ENCODE results near the gene SLC29A2. TPM values are rescaled to one million over a fixed set of nuclear protein-coding genes. Genes with fewer than 3 reads are reported as not detected.
"Not testable (repeated sequence)": the region's sequence is repeated elsewhere in the genome, so short reads cannot be mapped to it uniquely, and the experiment has no call there.

Gene SLC29A2
- total RNA-seq, 1 donor from 2014 or later = 0.79 TPM

GRCh38 chr11:66334605-66335442 is 36.7 kb downstream of the SLC29A2 start:
- DNase-seq (ENCODE audit: low read depth in 2 of 2) = no peak

GRCh38 chr11:66333896-66334604 is 37.5 kb downstream of the SLC29A2 start:
- no peak for DNase-seq (ENCODE audit: low read depth in 2 of 2)

GRCh38 chr11:66333220-66333877 is 38.2 kb downstream of the SLC29A2 start:
- DNase-seq (ENCODE audit: low read depth in 2 of 2) = no peak

GRCh38 chr11:66332371-66333219 is 39.0 kb downstream of the SLC29A2 start:
- no peak for DNase-seq (ENCODE audit: low read depth in 2 of 2)

DNA sequence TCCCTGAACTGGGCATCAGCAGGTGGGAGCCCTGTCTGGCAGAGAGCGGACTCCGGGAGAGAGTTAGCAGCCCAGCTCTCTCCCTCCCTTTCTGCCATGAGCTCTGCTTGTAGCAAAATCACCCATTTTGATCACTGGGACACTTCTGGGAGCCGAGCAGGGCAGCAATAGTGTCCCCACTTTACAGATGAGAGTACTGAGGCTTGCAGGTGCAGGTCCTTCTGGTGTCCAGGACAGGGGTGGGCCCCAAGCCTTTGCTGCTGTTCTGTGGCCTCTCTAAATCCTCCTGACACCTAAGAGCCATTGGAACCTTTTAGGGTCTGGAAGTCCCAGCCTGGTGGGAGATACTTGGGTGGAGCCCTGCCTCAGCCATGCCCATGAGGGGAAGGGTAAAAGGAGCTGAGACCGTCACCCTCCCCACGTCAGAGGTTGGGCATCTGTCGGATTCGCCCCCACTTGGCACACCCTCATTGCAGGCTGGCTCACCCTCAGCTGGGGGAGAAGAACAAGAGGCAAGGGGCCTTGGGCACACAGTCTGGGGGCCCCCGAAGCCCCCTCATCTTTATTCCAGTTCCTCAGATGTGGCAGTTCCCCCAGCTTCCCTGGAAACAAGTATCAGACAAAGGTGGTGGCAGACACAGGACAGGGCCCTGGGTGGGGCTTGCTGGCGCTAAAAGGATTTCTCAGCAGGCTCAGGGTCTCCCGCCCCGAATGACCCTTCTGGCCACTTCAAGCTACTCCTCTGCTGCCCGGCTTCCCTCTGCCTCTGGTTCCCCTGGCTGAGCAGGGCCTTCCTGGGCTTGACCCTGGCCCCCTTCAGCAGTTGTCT is 39.8 kb downstream of the SLC29A2 start:
- no peak for DNase-seq (ENCODE audit: low read depth in 2 of 2)

DNA sequence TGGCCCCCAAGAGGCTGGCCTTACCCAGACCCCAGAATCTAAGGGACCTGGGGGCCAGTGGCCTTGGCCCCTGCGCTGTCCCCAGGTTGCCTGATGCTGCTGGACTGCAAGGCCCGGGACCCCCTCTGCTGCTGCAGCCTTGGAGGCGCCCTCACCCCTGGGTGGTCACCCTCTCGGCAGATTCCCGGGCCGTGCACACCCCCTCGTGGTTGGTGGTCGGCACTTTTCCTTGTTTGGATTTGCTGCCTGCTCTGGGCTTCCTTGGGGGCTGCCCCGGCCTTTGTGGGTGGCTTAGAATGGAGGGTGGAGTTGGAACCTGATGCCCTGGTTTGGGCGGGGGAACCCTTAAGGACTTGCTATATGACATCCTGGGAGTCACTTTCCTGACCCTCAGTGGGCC is 40.6 kb downstream of the SLC29A2 start:
- no peak for DNase-seq (ENCODE audit: low read depth in 2 of 2)

DNA sequence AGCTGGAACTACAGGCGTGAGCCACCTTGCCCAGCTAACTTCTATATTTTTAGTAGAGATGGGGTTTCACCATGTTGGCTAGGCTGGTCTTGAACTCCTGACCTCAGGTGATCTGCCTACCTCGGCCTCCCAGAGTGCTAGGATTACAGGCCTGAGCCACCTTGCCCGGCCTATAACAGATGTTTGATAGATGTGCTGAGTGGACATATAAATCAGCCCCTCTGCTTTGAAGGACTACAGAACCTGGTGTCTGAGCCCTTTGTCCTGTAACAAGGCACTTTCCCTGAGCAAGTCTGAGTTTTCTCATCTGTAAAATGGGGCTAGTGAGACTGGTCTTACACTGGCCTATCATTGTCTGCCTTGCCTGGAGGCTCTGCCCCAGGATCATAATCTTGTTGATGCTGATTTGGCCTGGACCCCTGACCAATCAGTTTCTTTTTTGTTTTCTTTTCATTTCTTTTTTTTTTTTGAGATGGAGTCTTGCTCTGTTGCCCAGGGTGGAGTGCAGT is 42.3 kb downstream of the SLC29A2 start:
- DNase-seq (ENCODE audit: low read depth in 2 of 2) = no peak

GRCh38 chr11:66328302-66329144 is 43.0 kb downstream of the SLC29A2 start:
- peak; percentile 69 to 79 for DNase-seq (ENCODE audit: low read depth in 2 of 2)

DNA sequence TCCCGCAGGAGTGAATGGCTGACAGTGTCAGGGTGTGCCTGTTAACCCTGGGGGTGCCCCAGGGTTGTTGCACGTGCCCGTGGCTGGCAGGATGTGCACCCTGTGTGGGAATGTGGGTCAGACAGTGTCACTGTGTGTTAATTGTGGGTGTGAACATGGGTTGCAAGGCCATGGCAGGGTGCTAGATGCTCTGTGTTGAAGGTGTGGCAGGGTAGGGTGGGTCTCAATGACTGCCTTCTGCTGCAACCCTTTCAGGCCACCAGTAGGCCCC is 43.6 kb downstream of the SLC29A2 start:
- no peak for DNase-seq (ENCODE audit: low read depth in 2 of 2)

DNA sequence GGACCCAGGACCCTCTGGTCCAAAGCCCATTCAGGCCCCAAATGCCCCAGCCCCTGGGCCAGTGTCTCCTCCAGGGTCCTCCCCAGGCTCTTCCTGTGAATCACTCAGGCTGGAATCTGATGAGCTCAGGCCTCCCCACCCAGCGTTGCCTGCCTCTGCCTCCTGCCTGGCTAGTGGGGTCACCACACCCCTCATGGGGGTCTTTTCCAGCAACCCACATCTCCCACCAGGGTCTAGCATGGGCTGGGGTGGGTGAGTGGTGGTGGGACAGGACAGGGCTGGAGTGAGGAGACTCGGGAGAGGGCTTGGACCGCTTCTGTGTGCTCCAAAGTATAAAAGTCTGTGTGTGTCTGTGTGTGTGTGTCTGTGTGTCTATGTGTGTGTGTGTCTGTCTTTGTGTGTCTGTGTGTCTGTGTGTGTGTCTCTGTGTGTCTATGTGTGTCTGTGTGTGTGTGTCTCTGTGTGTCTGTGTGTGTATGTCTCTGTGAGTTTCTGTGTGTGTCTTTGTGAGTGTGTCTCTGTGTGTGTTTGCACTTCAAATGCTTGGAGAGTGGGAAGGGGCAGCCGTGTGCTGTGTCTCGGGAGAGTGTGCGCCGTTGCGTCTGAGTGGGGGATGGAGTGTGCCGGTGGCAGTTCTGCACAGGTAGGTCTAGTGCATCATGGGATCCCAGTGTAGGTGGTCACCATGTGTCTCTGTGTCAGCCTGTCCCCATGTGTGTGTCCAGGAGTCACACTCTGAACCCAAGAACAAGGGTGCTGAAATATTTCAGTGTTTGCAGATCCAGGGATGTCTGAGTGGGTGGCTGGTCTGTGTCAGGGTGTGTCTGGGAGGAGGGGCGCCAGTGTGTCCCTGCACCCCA is 44.2 kb downstream of the SLC29A2 start:
- DNase-seq (ENCODE audit: low read depth in 2 of 2) = peak in 1 of 2 donors; percentile 37

- DNase-seq (ENCODE audit: low read depth in 2 of 2) = no peak
These were observed 45.1 kb downstream of the SLC29A2 start for GRCh38 chr11:66326261-66327111.

DNA sequence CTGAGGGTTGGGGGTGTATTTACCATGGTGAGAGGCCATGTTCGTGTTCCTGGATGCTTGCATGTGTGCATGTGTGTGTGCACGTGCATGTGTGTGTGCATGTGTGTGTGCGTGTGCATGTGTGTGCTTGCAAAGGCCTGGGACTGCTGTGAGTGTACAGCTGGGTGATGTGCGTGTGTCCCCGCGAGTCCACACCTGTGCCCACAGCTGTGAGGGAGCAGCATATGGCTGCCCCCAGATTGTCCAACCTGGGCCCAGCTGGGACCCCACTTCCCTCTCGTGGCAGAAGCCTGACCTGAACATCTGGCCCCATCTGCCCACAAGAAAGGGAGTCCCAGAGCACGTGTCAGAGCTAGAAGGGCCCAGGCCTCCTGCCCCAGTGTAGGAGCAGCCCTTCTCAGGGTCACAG is 46.3 kb downstream of the SLC29A2 start:
- no peak for DNase-seq (ENCODE audit: low read depth in 2 of 2)

- no peak for DNase-seq (ENCODE audit: low read depth in 2 of 2)
These were observed 46.9 kb downstream of the SLC29A2 start for GRCh38 chr11:66324664-66325063.

GRCh38 chr11:66323684-66324083 is 47.9 kb downstream of the SLC29A2 start:
- no peak for DNase-seq (ENCODE audit: low read depth in 2 of 2)

- no peak for DNase-seq (ENCODE audit: low read depth in 2 of 2)
These were observed 48.7 kb downstream of the SLC29A2 start for GRCh38 chr11:66322732-66323427.

- DNase-seq (ENCODE audit: low read depth in 2 of 2) = no peak
These were observed 50.0 kb downstream of the SLC29A2 start for GRCh38 chr11:66321606-66322005.

DNA sequence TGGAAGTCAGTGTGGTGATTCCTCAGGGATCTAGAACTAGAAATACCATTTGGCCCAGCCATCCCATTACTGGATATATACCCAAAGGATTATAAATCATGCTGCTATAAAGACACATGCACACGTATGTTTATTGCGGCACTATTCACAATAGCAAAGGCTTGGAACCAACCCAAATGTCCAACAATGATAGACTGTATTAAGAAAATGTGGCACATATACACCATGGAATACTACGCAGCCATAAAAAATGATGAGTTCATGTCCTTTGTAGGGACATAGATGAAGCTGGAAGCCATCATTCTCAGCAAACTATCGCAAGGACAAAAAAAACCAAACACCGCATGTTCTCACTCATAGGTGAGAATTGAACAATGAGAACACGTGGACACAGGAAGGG is 50.8 kb downstream of the SLC29A2 start:
- not testable (repeated sequence) for DNase-seq (ENCODE audit: low read depth in 2 of 2)
